Esophagus muscularis mucosa (tissue), 4 donors: ENCODE measurements around the gene GPC6.

Experiments
- EP300 ChIP-seq: sonication (generic); formaldehyde crosslinking; IDR thresholded peaks from one replicate; pipeline ENCODE4 v1.6.1; 2017; ENCODE audit warnings: antibody characterized with exemption
- POLR2A ChIP-seq: fragments of 450-650 bp; IDR thresholded peaks from one replicate; pipeline ENCODE4 v1.6.1; 2017; ENCODE audit warnings: antibody characterized with exemption, moderate library complexity, mild to moderate bottlenecking, low read depth
- POLR2AphosphoS5 ChIP-seq, 2 donors: sonication (generic); formaldehyde crosslinking; IDR thresholded peaks; one replicate each; pipeline ENCODE4 v1.6.1; 2017; ENCODE audit warnings: antibody characterized with exemption in 2 of 2
- TF ChIP-seq, protein P1 (sequence below), 3 experiments: fragments of 200-600 bp in 2 of 3; fragments of 450-650 bp in 1 of 3; sonication (generic) in 2 of 3; IDR thresholded peaks; one replicate each; pipeline ENCODE4 v1.5.1; 2017 to 2019; ENCODE audit warnings: antibody characterized with exemption in 3 of 3, mild to moderate bottlenecking in 2 of 3, moderate library complexity in 1 of 3

DNA sequence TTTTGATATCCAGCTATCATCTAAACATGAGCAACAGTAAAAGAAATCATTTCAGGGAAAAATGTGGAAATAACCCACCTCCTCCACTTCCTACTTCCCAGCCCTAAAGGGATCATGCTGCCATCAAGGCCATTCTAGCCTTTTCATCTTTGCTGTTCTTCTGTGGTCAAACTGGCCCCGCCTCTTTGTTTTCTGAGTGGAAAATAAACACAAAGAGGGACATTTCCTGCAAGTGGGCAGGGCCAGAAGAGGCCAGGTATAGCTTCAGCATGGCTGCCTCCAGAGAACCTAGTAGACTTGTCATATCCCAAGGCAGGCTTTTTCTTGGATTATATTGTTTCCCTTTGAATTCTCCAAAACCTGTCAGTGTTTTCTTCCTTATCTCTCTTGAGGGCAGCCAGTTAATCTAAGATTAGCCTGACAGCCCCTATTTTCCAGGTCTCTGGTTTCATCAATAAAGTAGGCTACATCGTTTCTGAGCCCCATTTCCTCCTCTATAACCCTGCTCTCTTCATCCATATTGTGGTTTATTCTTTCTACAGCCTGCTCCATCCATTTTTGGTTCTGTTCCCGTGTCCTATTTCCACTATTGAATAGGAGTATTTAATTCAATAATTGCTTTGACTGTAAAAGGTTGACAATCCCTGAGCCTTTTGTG, 117.6 kb downstream of the GPC6 start:
- TF ChIP-seq EP300 (no peak), POLR2AphosphoS5 (IDR thresholded peaks at IDR 0.05) (no peak), POLR2A (no peak)
- TF ChIP-seq, protein P1, sequence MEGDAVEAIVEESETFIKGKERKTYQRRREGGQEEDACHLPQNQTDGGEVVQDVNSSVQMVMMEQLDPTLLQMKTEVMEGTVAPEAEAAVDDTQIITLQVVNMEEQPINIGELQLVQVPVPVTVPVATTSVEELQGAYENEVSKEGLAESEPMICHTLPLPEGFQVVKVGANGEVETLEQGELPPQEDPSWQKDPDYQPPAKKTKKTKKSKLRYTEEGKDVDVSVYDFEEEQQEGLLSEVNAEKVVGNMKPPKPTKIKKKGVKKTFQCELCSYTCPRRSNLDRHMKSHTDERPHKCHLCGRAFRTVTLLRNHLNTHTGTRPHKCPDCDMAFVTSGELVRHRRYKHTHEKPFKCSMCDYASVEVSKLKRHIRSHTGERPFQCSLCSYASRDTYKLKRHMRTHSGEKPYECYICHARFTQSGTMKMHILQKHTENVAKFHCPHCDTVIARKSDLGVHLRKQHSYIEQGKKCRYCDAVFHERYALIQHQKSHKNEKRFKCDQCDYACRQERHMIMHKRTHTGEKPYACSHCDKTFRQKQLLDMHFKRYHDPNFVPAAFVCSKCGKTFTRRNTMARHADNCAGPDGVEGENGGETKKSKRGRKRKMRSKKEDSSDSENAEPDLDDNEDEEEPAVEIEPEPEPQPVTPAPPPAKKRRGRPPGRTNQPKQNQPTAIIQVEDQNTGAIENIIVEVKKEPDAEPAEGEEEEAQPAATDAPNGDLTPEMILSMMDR (IDR thresholded peaks at IDR 0.05): no peak
